Stimulated activated CD4-positive, alpha-beta T cell treated with anti-CD3 and anti-CD28 coated beads, Interleukin-2, amount 100 ng/mL, for 4 hours (primary cell): ENCODE results near the gene MATN1.

ENCODE experiments used
- DNase-seq: peaks from one replicate; pipeline ENCODE4 v3.0.0-alpha.2; 2020; ENCODE audit warnings: low read depth

MATN1 gene

DNA sequence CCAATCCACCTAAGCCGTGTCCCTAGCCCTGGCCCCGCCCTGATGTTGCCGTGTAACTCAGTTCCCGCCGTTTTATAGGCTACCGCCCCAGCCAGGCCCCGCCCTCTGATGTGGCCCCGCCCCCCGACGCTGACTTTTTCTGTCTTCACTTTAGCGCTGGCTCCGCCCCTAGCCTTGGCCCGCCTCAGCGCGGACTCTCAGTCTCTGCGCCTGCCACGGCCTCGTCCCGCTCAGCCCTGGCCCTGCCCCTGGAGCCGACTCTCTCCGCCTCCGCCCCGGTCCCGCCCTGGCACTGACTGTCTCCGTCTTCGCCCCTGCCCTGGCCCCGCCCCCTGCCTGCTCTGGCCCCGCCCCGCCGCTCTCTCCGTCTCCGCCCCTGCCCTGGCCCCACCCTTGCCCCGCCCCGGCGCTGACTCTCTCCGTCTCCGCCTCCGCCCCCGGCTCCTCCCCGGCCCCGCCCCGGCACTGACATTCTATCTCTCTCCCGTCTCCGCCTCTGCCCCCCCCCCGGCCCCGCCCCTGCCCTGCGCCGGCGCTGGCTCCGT lies 5.2 kb downstream of the MATN1 start:
- peak; percentile 100 for DNase-seq

DNA sequence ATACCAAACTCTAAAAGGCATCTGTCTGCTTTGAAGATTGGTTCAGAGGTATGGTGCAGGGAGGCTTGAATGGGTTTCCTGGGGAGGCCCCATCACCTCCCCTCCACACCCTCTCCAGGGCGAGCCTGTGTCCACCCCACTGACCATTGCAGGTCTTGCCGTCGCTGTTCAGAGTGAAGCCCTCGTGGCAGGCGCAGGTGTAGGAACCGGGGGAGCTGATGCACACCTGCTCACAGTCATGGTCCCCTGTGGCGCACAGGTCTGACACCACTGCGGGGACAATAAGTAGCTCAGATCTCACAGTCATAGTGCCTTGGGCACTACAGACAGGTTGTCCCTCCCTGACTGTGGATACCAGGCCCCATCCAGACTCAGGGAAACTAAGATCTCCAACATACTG lies 6.7 kb downstream of the MATN1 start:
- DNase-seq = no peak

DNA sequence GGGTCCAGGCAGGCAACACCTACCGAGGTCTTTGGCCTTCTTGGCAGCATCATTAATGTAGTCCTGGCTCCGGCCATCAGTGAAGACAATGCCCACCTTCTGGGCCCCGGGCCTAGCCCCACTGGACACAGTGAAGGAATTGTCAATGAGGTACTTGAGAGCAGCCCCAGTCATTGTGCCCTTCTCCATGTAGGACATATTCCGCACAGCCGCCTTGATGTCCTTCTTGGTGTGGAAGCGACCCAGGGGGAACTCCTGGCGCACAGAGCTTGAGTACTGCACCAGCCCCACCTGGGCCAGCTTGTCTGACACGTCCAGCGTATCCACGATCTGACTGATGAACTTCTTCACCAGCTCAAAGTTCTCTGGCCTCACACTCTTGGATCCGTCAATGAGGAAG lies 7.5 kb downstream of the MATN1 start:
- no peak for DNase-seq

DNA sequence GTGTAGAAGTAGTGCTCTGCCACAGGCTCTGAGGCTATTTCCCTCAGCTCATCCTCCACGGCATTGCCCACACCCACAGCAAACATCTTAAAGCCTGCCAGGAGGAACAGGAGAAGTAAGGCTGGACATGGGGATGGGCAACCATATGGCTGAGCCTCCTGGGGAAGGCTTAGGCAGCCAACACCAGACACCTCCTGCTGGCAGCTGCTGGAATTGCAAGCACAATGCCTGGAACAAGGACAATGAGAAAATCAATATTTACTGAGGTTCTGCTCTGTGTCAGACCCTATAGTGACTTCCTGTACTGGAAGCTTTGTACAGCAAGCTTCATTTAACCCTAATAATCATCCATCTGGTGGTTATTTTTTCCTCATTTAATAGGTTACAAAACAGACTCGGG lies 8.2 kb downstream of the MATN1 start:
- no peak for DNase-seq

DNA sequence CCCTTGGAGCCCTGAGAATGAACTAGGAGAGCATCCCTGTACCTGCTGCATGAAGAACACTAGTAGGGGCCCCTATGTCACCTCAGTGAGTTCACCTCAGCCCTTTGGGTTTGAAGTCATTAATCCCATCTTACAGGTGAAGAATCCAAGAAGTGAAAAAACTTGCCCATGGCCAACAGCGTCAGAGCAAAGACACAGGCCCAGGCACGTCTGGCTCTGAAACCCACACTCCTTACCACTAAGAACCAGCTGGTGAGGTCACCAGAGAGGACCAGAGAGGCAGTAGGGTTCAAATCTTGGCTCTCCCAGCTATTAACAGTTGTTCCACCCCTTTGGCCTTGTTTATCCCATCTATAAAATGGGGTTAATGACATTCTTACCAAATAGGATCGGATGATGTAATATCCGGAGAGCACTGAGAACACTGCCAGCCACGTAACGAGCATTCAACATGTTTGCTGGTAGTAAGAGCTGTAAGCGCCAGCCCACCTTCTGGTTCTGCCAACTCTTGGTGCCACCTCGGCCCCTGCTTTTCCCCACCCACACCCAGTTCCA lies 8.8 kb downstream of the MATN1 start:
- no peak for DNase-seq

DNA sequence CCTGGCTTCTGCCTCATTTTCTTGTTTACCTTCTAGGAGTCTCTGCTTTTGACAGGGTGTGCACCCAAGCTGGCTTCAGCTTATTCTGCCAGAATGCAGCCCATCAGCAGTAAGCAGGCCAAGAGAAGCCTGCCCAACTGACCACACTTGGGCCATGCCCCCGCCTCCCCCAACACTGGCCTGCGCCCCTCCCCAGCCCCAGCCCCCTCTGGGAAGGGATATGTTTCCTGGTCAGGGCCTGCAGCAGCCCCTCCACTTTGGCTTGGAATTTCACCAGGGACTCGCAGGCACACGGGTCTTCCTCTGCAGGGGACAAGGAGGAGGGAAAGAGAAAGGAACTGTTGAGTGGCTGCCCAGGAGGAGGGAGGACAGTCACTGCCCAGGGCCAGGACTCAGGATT lies 9.4 kb downstream of the MATN1 start:
- no peak for DNase-seq

DNA sequence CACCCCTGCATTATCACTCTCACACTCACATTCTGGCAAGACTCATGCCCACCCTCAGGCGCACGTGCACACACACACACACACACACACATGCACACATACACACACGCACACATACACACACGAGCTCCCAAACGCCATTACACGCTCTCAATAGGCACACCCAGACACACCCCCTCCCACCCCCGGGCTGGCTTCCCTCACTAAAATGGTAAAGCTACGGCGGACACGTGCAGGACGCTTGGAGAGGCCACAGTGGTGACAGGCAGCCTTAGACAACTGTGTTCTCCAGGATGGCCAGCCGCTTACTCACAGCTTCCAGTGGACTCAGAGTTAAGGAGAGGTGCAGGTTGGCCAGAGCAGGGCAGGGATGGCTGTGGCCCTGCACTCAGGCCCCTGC lies 10.1 kb downstream of the MATN1 start:
- no peak for DNase-seq

DNA sequence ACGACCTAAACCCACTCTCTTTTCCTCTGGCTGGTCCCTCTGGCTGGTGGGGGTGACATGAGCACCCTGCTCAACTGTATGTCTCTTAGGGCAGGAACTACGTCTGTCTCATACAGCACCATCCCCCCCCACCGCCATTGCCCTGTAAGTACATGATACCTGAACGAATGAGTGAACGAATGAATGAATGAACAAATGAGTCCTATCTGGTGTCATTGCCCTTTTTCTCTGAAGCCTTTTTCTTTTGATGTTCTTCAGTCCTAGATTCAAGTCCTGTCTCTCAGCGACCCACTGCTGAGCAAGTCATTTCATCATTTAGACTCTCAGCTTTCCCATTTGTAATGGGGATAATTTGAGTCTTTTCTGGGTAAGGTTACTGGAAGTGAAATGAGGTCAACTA lies 10.8 kb downstream of the MATN1 start:
- no peak for DNase-seq

DNA sequence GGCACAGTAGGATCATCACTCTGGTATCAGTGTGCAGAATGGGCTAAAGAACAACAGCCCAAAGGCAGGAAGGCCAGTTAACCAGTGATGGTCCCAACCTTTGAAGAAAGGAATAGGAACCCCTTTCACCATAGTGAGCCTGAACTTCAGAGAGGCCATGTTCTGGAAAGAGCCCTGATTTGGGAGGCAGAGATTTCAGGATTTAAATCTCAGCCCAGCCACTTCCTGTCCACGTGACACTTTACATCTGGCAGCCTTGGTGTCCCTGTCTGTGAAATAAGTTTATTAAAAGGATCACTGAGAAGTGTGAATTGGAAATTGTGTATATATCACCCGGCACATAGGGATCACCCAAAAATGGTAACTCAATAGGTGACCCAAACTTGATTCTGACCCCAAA lies 13.0 kb downstream of the MATN1 start:
- DNase-seq = no peak

DNA sequence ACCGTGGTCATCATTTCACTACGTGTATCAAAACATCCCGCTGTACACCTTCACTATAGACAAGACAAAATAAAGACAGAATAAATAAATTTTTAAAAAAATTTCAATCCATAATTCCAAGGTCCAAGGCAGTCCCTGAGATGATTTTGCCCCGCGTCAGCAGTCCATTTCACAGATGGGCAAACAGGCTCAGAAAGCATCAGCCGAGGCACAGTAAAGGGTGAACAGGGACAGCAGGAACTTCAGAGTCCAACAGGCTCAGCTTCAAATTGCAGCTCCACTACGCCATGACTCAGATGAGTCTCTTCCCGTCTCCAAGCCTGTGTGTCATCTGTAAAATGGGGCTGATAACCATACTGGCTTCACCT lies 15.0 kb downstream of the MATN1 start:
- DNase-seq = no peak

DNA sequence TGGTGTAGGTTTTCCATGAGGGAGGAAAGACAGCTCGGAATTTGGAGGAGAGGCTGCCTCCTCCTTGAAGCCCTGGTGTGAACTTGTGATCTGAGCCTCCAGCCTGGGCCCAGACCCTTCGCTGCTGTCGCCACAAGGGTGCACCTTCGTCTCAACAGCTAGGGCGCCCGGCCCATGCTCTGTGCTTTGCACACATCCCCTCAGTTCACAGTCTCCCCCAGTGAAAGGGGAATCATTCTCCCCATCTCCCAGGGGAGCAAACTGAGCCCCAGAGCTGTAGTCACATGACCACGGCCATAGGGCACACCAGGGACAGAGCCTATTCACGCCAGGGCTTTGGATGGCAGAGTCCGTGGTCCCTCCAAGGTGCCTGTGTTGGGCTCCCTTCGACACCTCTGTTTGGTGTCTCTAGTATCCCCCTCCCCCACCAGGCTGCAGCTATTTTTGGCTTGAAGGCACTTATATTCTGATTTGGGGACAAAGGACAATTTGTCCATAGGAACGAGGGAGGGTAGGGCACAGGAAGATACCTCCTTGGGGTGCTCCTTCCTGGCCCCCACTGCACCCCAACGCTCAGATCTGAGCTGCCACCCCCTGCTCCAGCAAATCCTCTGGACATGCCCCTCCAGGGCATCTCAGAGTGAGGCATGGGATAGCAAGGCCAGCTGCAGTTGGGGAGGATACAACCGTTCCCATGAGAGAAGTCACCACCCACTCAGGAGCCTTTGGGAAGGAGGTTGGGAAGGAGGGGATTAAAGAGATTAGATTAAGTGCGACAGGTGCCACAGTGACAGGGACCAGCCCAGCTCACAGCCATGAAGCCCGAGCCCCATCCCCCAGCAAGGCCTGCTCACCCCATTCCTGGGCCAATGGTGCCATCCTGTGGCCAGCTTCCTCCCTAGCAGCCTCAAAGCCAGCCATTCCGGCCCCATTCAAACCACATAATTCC lies 15.7 kb downstream of the MATN1 start:
- DNase-seq = peak; percentile 34

DNA sequence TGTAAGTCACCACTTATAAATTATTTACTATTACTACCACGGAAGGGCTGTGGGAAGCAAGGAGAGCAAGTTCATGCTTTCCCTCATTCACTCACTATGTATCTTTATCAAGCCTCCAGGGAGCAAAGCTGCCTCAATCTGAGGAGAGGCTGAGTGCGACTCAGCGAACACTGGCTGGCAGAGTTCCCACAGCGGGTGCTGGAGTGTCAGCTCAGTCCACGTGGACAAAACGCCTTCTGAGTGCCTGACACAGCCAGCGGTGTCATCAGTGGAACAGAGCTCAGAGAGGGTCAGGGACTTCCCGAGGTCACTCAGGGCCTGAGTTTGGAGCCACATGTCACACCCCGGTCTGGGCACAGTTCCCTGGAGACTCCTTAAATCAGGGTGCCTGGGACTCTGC lies 16.9 kb downstream of the MATN1 start:
- DNase-seq = no peak

DNA sequence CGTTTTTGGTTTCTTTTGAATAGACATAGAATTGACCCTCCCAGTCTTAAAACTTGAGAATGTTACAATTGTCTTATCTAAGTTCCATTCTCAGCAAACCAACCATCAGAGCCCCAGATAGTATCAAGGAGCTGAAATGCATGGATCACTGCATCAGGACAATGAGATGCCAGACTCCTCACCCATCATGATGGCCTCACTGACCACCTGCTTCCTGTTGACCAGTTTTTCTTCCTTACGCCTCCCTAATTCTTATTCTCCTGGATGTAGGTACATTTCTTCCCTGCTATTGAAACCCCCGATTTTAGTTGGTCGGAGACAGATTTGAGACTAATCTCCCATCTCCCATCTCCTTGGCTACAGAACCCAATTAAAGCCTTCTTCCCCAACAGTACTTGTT lies 17.7 kb downstream of the MATN1 start:
- no peak for DNase-seq

DNA sequence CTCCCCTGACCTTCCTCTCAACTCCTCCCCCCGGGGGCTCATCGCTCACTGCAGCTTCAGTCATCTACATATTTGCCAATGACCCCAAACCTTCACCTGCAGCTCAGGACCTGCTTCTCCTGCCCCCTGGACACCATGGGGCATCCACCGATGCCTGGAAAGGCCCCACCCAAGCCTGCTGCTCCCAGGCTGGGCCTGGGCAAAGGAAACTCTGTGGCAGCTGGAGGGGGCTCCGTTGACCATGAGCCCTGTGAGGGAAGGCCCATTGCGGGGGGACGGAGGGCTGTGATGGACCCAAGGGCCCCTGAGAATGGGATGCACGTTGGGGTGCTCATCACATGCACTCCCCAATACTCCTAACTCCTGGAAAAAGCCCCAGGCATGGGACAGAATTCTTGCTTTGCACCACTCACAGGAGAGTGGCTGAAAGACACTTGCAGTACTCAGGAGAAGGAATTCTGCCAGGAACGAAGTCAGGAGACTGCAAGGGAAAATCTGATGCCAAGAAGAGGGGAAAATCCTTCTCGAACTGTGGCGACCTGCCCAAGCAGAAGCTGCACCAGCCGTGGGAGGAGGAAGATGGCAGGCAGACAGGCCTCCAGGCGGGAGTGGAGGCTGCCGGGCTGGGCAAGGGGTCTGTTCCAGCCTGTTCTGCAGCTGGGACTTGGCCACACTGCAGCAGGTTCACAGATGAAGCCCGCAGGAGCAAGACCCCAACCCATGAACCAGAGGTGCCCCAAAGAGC lies 18.4 kb downstream of the MATN1 start:
- no peak for DNase-seq

DNA sequence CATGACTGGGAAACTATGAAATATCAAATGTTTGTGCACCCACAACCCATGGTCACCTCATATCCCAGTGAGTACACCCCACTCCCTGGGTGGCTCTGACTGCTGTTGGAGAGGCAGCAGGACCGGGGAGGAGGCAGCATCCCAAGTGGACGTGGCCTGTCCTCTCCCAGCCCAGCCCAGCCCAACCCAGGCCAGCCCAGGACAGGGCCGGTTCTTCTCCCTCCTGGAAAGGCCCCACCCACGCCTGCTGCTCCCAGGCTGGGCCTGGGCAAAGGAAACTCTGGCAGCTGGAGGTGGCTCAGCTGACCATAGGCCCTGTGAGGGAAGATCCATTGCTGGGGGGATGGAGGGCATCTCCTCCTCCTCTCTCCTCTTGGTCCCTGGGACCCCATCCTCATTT lies 19.1 kb downstream of the MATN1 start:
- no peak for DNase-seq

DNA sequence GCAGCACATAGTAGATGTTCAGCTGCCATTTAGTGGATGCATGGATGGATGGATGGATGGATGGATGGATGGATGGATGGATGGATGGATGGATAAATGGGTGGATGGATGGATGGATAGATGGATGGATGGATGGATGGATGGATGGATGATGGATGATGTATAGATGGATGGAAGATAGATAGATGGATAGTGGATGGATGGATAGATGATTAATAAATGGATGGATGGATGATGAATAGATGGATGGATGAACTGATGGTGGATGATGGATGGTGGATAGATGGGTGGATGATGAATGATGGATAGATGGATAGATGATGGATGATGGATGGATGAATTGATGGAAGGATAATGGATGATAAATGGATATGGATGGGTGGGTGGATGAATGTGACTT lies 20.6 kb downstream of the MATN1 start:
- DNase-seq = no peak

DNA sequence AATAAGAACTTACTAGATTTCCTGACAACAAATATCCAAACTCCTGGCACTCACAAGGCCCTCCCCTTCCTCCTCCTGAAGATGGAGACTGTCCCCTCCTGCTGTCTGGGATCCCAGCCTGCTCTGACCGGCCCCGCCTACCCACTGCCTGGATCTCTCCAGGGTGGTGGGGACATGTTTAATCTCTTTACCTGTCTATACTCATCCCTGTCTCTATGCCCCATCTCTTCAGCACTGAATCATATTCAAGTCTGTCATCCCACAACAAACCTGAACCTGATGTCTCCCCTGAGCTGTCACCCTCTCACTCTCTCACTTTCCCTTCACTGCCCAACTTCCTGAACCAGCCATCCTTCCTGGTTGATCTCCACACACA lies 22.1 kb downstream of the MATN1 start:
- no peak for DNase-seq

DNA sequence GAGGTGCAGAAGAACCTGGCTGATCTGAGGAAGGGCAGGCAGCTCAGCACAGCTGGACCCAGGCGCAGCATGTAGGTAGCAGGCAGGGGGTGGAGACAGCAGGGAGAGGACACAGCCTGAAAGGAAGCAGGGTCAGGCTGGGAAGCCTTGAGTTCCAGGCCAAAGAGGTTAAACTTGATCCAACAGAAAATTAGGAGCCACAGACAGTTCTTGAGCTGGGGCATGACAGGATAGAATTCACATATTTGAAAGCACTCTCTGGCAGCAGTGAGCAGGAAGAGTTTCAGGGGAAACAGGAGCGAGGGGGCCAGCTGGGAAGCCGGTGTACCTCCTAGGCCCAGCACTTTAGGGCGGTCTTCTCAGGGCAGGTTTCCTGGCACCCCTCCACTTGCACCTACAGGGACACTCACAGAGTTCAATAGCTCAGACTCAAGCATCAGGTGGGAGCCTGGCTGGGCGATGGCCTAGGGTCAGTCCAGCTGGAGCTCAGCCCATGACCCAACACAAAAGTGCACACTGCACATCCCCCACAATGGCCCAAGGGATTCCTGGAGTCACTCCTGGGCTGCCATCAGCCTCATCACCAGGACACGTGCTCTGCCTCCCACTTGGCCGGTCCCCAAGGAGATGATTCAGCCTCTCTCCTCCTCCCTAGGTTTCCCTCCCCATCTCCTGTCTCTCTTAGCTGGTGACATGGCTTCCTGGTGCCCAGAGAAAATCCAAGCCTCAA lies 22.7 kb downstream of the MATN1 start:
- no peak for DNase-seq

DNA sequence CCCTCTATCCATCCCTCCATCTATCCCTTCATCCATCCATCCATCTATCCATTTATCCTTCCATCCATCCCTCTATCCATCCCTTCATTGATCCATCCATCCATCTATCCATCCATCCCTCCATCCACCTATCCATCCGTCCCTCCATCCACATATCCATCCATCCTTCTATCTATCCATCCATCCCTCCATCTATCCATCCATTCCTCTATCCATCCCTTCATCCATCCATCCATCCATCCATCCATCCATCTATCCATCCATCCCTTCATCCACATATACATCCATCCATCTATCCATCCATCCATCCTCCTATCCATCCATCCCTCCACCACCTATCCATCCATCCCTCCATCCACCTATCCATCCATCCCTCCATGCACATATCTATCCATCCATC lies 23.6 kb downstream of the MATN1 start:
- DNase-seq = no peak

DNA sequence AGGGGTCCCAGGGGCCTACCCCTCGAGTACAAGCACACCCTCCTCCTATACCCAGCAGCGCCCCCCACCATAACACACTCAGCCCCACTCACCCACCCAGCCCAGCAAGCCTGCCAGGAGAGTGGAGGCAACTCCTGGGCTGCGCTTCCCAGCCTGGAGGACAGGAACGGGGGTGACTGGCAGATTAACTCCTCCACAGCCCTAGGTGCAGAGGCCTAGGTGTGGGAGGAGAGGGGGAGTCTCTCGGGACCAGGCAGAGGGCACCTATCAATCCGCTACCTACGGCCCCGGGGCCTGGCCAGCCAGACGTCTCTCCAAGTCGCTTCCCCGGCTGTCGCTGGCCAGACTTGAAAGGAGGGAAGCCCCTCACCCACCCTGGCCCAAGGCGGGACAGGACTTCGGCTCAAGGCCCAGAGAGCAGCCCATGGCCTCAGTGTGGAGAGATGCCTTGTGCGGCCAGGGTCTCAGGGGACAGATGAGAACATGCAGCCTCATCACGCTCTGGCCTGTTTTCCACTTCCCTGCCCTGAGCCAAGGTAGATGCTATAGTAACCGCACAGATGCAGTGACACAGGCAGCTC lies 24.9 kb downstream of the MATN1 start:
- no peak for DNase-seq

DNA sequence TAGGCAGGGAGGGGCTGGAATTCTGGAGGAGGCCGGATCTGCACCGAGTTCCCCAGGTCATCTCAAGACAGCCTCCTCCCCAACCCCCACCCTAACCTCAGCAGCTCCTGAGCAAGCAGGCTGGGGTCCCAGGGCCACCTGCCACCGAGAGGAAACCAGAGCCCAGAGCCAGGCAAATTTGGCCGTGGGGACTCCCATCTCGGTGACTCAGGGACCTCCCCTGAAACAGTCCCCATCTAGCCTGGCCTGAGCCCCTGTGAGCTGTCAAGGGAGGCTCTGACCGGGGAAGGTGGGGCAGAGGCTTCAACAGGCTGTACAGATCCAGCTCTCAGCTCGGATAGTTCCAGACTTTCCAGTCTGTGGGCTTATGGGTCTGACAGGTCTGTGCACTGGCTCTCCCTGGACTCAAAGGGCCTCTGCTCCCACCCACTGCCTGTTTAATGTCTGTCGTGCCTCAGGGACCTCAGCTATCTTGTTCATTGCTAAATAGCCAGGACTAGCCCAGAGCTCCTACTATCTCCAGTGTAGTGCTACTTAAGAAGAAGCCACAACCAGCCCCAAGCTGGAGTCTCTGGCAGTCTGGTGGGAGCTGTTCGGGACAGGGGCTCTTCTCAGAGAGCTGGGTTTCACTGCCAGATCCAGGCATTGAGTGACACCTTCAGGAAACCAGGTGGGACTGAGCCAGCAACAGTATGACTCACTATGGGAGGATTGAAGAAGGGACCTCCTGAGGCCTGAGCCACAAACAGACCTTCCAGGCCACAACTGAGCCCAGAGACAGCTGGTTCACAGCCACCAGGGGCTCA lies 25.6 kb downstream of the MATN1 start:
- DNase-seq = no peak
